Activated CD8-positive, alpha-beta T cell treated with anti-CD3 and anti-CD28 coated beads, Interleukin-2, amount 10 ng/mL, durations not matched to agents 7 days and 5 days (primary cell): ENCODE data around the gene TNFRSF13B. TPM values are rescaled to one million over a fixed set of nuclear protein-coding genes. Genes with fewer than 3 reads are reported as not detected.

Source experiments
- ATAC-seq: fragments of 150-1000 bp; cut with Tn5 transposase; one replicate; pipeline ENCODE4 v1.10.0; 2021; ENCODE audit warnings: moderate library complexity
- CTCF ChIA-PET: fragments of 350-600 bp; sonication (Branson Sonifier 250); formaldehyde crosslinking; loops from one replicate; lab custom pipeline; 2021; ENCODE audit warnings: antibody characterized with exemption; lab: Charles Lee
- POLR2A ChIA-PET: fragments of 350-600 bp; sonication (Branson Sonifier 250); formaldehyde crosslinking; loops from one replicate; lab custom pipeline; 2021; ENCODE audit warnings: antibody characterized with exemption; lab: Charles Lee
- DNase-seq: peaks from one replicate; pipeline ENCODE4 v3.0.0-alpha.2; 2020
- H3K27ac Mint-ChIP-seq: one replicate; pipeline ENCODE4 v1.8.0; 2021; ENCODE audit warnings: mild to moderate bottlenecking, mixed read lengths
- H3K27me3 Mint-ChIP-seq: one replicate; pipeline ENCODE4 v1.8.0; 2021; ENCODE audit warnings: low read depth, mixed read lengths
- H3K36me3 Mint-ChIP-seq: one replicate; pipeline ENCODE4 v1.8.0; 2021; ENCODE audit warnings: low read depth, mixed read lengths
- H3K4me1 Mint-ChIP-seq: one replicate; pipeline ENCODE4 v1.8.0; 2021; ENCODE audit warnings: low read depth, mixed read lengths
- H3K4me3 Mint-ChIP-seq: one replicate; pipeline ENCODE4 v1.8.0; 2021; ENCODE audit warnings: mild to moderate bottlenecking, mixed read lengths
- H3K9me3 Mint-ChIP-seq: one replicate; pipeline ENCODE4 v1.8.0; 2022; ENCODE audit warnings: mixed read lengths; ENCODE audit not compliant: insufficient read depth
- total RNA-seq, 2 experiments: library from RNA; stranded (reverse); gene quantifications; one replicate each; pipeline ENCODE4 v1.2.3, GENCODE V29; 2021

TNFRSF13B gene
- total RNA-seq, 2 experiments from 2014 or later, result not detected

- POLR2A ChIA-PET, result no interaction called here
- H3K4me1 Mint-ChIP-seq, result no peaks in the 10 kb centered on the region
- no peak overlapping the region for H3K27ac Mint-ChIP-seq
These were observed 34.5 kb downstream of the TNFRSF13B start for GRCh38 chr17:16937431-16937830.

GRCh38 chr17:16936536-16937310, 35.2 kb downstream of the TNFRSF13B start:
- Mint-ChIP-seq H3K36me3 (no peaks in the 10 kb centered on the region), H3K27me3 (peaks cover 6% of the 10 kb centered on the region), H3K4me3 (no peak overlapping the region), H3K4me1 (no peaks in the 10 kb centered on the region), H3K27ac (no peak overlapping the region), H3K9me3 (no peaks in the 10 kb centered on the region)
- DNase-seq (no peak), ATAC-seq (no peak)
- ChIA-PET CTCF (no interaction called here), POLR2A (no interaction called here)

More at GRCh38 chr17:16937431-16937830, 34.5 kb downstream of the TNFRSF13B start:
- DNase-seq, result no peak
- ATAC-seq, result no peak
- H3K27me3 Mint-ChIP-seq, result peaks cover 6% of the 10 kb centered on the region
- no peaks in the 10 kb centered on the region for H3K36me3 Mint-ChIP-seq
- CTCF ChIA-PET, result no interaction called here
- H3K9me3 Mint-ChIP-seq, result no peaks in the 10 kb centered on the region
- no peak overlapping the region for H3K4me3 Mint-ChIP-seq

GRCh38 chr17:16935786-16936185, 36.1 kb downstream of the TNFRSF13B start:
- no peaks in the 10 kb centered on the region for H3K4me1 Mint-ChIP-seq
- H3K9me3 Mint-ChIP-seq, result no peaks in the 10 kb centered on the region
- H3K27ac Mint-ChIP-seq, result no peak overlapping the region
- ChIA-PET POLR2A (no interaction called here), CTCF (no interaction called here)
- no peak overlapping the region for H3K4me3 Mint-ChIP-seq
- H3K36me3 Mint-ChIP-seq, result no peaks in the 10 kb centered on the region
- ATAC-seq (no peak), DNase-seq (no peak)
- peaks cover 6% of the 10 kb centered on the region for H3K27me3 Mint-ChIP-seq

GRCh38 chr17:16935241-16935663, 36.7 kb downstream of the TNFRSF13B start:
- Mint-ChIP-seq H3K4me3 (no peak overlapping the region), H3K4me1 (no peaks in the 10 kb centered on the region), H3K9me3 (no peaks in the 10 kb centered on the region), H3K27ac (no peak overlapping the region), H3K27me3 (peaks cover 6% of the 10 kb centered on the region), H3K36me3 (no peaks in the 10 kb centered on the region)
- DNase-seq, result no peak
- ChIA-PET CTCF (no interaction called here), POLR2A (no interaction called here)
- no peak for ATAC-seq

GRCh38 chr17:16934836-16935235, 37.1 kb downstream of the TNFRSF13B start:
- ATAC-seq (no peak), DNase-seq (no peak)
- POLR2A ChIA-PET, result no interaction called here
- no peak overlapping the region for H3K27ac Mint-ChIP-seq
- H3K36me3 Mint-ChIP-seq, result no peaks in the 10 kb centered on the region
- H3K27me3 Mint-ChIP-seq, result peaks cover 6% of the 10 kb centered on the region
- CTCF ChIA-PET, result no interaction called here
- H3K4me3 Mint-ChIP-seq, result no peak overlapping the region
- H3K4me1 Mint-ChIP-seq, result no peaks in the 10 kb centered on the region
- H3K9me3 Mint-ChIP-seq, result no peaks in the 10 kb centered on the region

- POLR2A ChIA-PET, result no interaction called here
- Mint-ChIP-seq H3K27me3 (peaks cover 5% of the 10 kb centered on the region), H3K4me1 (no peaks in the 10 kb centered on the region), H3K4me3 (no peak overlapping the region), H3K9me3 (no peaks in the 10 kb centered on the region), H3K27ac (no peak overlapping the region), H3K36me3 (no peaks in the 10 kb centered on the region)
- no peak for ATAC-seq
- CTCF ChIA-PET, result no interaction called here
- no peak for DNase-seq
These were observed 37.7 kb downstream of the TNFRSF13B start for GRCh38 chr17:16934133-16934795.

- ATAC-seq, result no peak
- H3K4me3 Mint-ChIP-seq, result no peak overlapping the region
- no peaks in the 10 kb centered on the region for H3K4me1 Mint-ChIP-seq
- H3K36me3 Mint-ChIP-seq, result no peaks in the 10 kb centered on the region
- DNase-seq, result no peak
- ChIA-PET CTCF (no interaction called here), POLR2A (no interaction called here)
- no peaks in the 10 kb centered on the region for H3K9me3 Mint-ChIP-seq
- H3K27ac Mint-ChIP-seq, result no peak overlapping the region
- H3K27me3 Mint-ChIP-seq, result peaks cover 2% of the 10 kb centered on the region
These were observed 38.4 kb downstream of the TNFRSF13B start for GRCh38 chr17:16933317-16934132.

- ChIA-PET POLR2A (no interaction called here), CTCF (no interaction called here)
- DNase-seq (no peak), ATAC-seq (no peak)
- Mint-ChIP-seq H3K36me3 (no peaks in the 10 kb centered on the region), H3K9me3 (no peaks in the 10 kb centered on the region), H3K4me1 (no peaks in the 10 kb centered on the region), H3K27ac (no peak overlapping the region), H3K4me3 (no peak overlapping the region), H3K27me3 (no peaks in the 10 kb centered on the region)
These were observed 39.3 kb downstream of the TNFRSF13B start for GRCh38 chr17:16932611-16933010.

GRCh38 chr17:16932156-16932555, 39.8 kb downstream of the TNFRSF13B start:
- ATAC-seq (no peak), DNase-seq (no peak)
- no peak overlapping the region for H3K4me3 Mint-ChIP-seq
- CTCF ChIA-PET, result no interaction called here
- no peak overlapping the region for H3K27ac Mint-ChIP-seq
- H3K9me3 Mint-ChIP-seq, result no peaks in the 10 kb centered on the region
- H3K4me1 Mint-ChIP-seq, result no peaks in the 10 kb centered on the region
- H3K36me3 Mint-ChIP-seq, result no peaks in the 10 kb centered on the region
- POLR2A ChIA-PET, result no interaction called here
- no peaks in the 10 kb centered on the region for H3K27me3 Mint-ChIP-seq

GRCh38 chr17:16931318-16932060, 40.4 kb downstream of the TNFRSF13B start:
- DNase-seq, result no peak
- CTCF ChIA-PET, result no interaction called here
- H3K27me3 Mint-ChIP-seq, result no peaks in the 10 kb centered on the region

GRCh38 chr17:16930571-16931317, 41.2 kb downstream of the TNFRSF13B start:
- DNase-seq (no peak), ATAC-seq (no peak)
- H3K4me3 Mint-ChIP-seq, result no peak overlapping the region
- no peaks in the 10 kb centered on the region for H3K36me3 Mint-ChIP-seq
- ChIA-PET CTCF (no interaction called here), POLR2A (interaction anchor here (0.5 kb wide), 1 partner anchor 32 kb away, joined by 4 read pairs; no protein-coding TSS in a partner anchor)
- H3K27ac Mint-ChIP-seq, result no peak overlapping the region
- H3K4me1 Mint-ChIP-seq, result no peaks in the 10 kb centered on the region
- H3K27me3 Mint-ChIP-seq, result no peaks in the 10 kb centered on the region
- no peaks in the 10 kb centered on the region for H3K9me3 Mint-ChIP-seq

More at GRCh38 chr17:16931318-16932060, 40.4 kb downstream of the TNFRSF13B start:
- POLR2A ChIA-PET, result no interaction called here
- Mint-ChIP-seq H3K9me3 (no peaks in the 10 kb centered on the region), H3K36me3 (no peaks in the 10 kb centered on the region), H3K4me3 (no peak overlapping the region), H3K4me1 (no peaks in the 10 kb centered on the region), H3K27ac (no peak overlapping the region)
- ATAC-seq, result no peak
